Activated T-helper 17 cell treated with anti-CD3 and anti-CD28 coated beads, Interleukin-2, amount 50 U/mL, for 72 hours (primary cell): Measurements from ENCODE around the gene TP53BP2. TPM values are rescaled to one million over a fixed set of nuclear protein-coding genes. Genes with fewer than 3 reads are reported as not detected.
"Not testable (repeated sequence)": the region's sequence is repeated elsewhere in the genome, so short reads cannot be mapped to it uniquely, and the experiment has no call there.

Source experiments
- ATAC-seq: fragments of 150-1000 bp; cut with Tn5 transposase; replicated peaks from 2 replicates; pipeline ENCODE4 v1.10.0; 2021; ENCODE audit warnings: mild to moderate bottlenecking, moderate library complexity
- H3K27ac Mint-ChIP-seq: one replicate; pipeline ENCODE4 v1.8.0; 2022; ENCODE audit warnings: mixed read lengths
- H3K27me3 Mint-ChIP-seq: one replicate; pipeline ENCODE4 v1.8.0; 2022; ENCODE audit warnings: mixed read lengths
- H3K36me3 Mint-ChIP-seq: one replicate; pipeline ENCODE4 v1.8.0; 2022; ENCODE audit warnings: low read depth, mild to moderate bottlenecking, mixed read lengths
- H3K4me1 Mint-ChIP-seq: one replicate; pipeline ENCODE4 v1.8.0; 2022; ENCODE audit warnings: mixed read lengths
- H3K4me3 Mint-ChIP-seq: one replicate; pipeline ENCODE4 v1.8.0; 2022; ENCODE audit warnings: mild to moderate bottlenecking, mixed read lengths
- H3K9me3 Mint-ChIP-seq: one replicate; pipeline ENCODE4 v1.8.0; 2022; ENCODE audit warnings: mixed read lengths
- total RNA-seq, 2 donors: library from RNA; stranded (reverse); gene quantifications; one replicate each; pipeline ENCODE4 v1.2.3, GENCODE V29; 2022

Gene TP53BP2
- total RNA-seq, 2 donors from 2014 or later = 37.4 to 38.4 TPM

- Mint-ChIP-seq H3K27me3 (no peaks in the 10 kb centered on the region), H3K4me1 (peaks cover 13% of the 10 kb centered on the region), H3K36me3 (peaks cover 77% of the 10 kb centered on the region), H3K4me3 (peak overlapping the region; percentile 70), H3K9me3 (no peaks in the 10 kb centered on the region), H3K27ac (peak overlapping the region; percentile 63)
- ATAC-seq = peak; percentile 62
Observed at GRCh38 chr1:223748773-223749733, 96.7 kb downstream of the TP53BP2 start.

- Mint-ChIP-seq H3K4me1 (peaks cover 13% of the 10 kb centered on the region), H3K27ac (peak overlapping the region; percentile 4), H3K36me3 (peaks cover 78% of the 10 kb centered on the region), H3K27me3 (no peaks in the 10 kb centered on the region), H3K9me3 (no peaks in the 10 kb centered on the region), H3K4me3 (peak overlapping the region; percentile 70)
- ATAC-seq = peak; percentile 88
Observed at GRCh38 chr1:223748405-223748772, 97.4 kb downstream of the TP53BP2 start.

GRCh38 chr1:223747838-223748335, 97.9 kb downstream of the TP53BP2 start:
- ATAC-seq = peak; percentile 71
- peaks cover 73% of the 10 kb centered on the region for H3K36me3 Mint-ChIP-seq
- no peaks in the 10 kb centered on the region for H3K27me3 Mint-ChIP-seq
- no peaks in the 10 kb centered on the region for H3K9me3 Mint-ChIP-seq
- H3K4me1 Mint-ChIP-seq = peaks cover 13% of the 10 kb centered on the region
- peak overlapping the region; percentile 70 for H3K4me3 Mint-ChIP-seq
- peak overlapping the region; percentile 4 for H3K27ac Mint-ChIP-seq

- H3K4me3 Mint-ChIP-seq = no peak overlapping the region
- H3K4me1 Mint-ChIP-seq = peaks cover 13% of the 10 kb centered on the region
- peaks cover 54% of the 10 kb centered on the region for H3K36me3 Mint-ChIP-seq
- H3K27ac Mint-ChIP-seq = no peak overlapping the region
- no peaks in the 10 kb centered on the region for H3K9me3 Mint-ChIP-seq
- ATAC-seq = no peak
- H3K27me3 Mint-ChIP-seq = no peaks in the 10 kb centered on the region
Observed at GRCh38 chr1:223745731-223746130, 100.0 kb downstream of the TP53BP2 start.

- ATAC-seq = no peak
- Mint-ChIP-seq H3K9me3 (no peaks in the 10 kb centered on the region), H3K27ac (peak overlapping the region; percentile 36), H3K27me3 (no peaks in the 10 kb centered on the region), H3K36me3 (peaks cover 60% of the 10 kb centered on the region), H3K4me1 (peaks cover 12% of the 10 kb centered on the region), H3K4me3 (no peak overlapping the region)
Observed at GRCh38 chr1:223742856-223743517, 102.8 kb downstream of the TP53BP2 start.

DNA sequence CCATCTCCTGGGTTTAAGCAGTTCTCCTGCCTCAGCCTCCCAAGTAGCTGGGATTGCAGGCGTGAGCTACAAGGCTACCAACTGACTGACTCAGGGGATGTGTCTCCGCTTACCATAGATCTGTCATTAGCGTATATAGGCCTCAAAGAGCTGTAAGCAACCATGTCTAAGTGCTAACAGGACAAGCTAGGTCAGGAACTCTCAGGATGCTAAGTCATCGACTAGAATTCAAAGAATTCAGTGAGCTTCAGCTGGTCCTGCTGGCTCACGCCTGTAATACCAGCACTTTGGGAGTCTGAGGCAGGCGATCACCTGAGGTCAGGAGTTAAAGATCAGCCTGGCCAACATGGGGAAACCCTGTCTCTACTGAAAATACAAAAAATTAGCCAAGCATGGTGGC, 103.9 kb downstream of the TP53BP2 start:
- ATAC-seq = no peak
- H3K36me3 Mint-ChIP-seq = peaks cover 50% of the 10 kb centered on the region
- no peak overlapping the region for H3K27ac Mint-ChIP-seq
- H3K4me1 Mint-ChIP-seq = peaks cover under 1% of the 10 kb centered on the region
- no peak overlapping the region for H3K4me3 Mint-ChIP-seq
- no peaks in the 10 kb centered on the region for H3K27me3 Mint-ChIP-seq
- H3K9me3 Mint-ChIP-seq = no peaks in the 10 kb centered on the region

- H3K4me3 Mint-ChIP-seq, H3K27me3 Mint-ChIP-seq, ATAC-seq, H3K9me3 Mint-ChIP-seq, H3K4me1 Mint-ChIP-seq, H3K27ac Mint-ChIP-seq: not testable (repeated sequence)
- H3K36me3 Mint-ChIP-seq = peaks cover 35% of the 10 kb centered on the region
Observed at GRCh38 chr1:223740038-223740736, 105.6 kb downstream of the TP53BP2 start.

DNA sequence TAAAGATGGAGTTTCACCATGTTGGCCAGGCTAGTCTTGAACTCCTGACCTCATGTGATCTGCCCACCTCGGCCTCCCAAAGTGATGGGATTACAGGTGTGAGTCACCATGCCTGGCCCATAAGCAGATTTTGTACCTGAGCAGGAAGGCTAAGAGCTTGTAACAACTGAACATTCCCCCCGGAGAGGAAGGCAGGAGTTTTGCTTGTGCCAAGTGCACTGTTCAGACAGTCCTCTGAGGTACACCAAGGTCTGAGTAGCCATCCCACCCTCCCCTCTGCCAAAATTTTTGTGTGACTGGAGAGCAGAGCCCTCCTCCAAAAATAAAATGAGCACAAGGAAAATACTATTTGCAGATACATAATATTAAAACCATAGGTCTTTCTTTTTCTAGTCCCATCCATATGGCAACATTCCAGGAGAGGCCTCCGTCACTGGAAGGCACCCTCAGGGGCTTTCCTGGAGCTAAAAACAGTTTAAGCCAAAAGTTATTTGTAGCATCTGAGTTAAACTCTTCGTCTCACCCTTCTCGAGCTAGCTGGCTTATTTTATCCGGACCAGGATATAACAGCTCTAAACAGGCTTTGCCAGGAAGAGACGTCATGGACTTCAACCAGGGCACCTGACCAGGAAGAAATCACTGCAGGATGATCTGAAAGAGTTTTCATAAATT, 106.2 kb downstream of the TP53BP2 start:
- no peak overlapping the region for H3K27ac Mint-ChIP-seq
- no peak overlapping the region for H3K4me3 Mint-ChIP-seq
- ATAC-seq = no peak
- H3K36me3 Mint-ChIP-seq = peaks cover 35% of the 10 kb centered on the region
- no peaks in the 10 kb centered on the region for H3K4me1 Mint-ChIP-seq
- no peaks in the 10 kb centered on the region for H3K9me3 Mint-ChIP-seq
- H3K27me3 Mint-ChIP-seq = no peaks in the 10 kb centered on the region

DNA sequence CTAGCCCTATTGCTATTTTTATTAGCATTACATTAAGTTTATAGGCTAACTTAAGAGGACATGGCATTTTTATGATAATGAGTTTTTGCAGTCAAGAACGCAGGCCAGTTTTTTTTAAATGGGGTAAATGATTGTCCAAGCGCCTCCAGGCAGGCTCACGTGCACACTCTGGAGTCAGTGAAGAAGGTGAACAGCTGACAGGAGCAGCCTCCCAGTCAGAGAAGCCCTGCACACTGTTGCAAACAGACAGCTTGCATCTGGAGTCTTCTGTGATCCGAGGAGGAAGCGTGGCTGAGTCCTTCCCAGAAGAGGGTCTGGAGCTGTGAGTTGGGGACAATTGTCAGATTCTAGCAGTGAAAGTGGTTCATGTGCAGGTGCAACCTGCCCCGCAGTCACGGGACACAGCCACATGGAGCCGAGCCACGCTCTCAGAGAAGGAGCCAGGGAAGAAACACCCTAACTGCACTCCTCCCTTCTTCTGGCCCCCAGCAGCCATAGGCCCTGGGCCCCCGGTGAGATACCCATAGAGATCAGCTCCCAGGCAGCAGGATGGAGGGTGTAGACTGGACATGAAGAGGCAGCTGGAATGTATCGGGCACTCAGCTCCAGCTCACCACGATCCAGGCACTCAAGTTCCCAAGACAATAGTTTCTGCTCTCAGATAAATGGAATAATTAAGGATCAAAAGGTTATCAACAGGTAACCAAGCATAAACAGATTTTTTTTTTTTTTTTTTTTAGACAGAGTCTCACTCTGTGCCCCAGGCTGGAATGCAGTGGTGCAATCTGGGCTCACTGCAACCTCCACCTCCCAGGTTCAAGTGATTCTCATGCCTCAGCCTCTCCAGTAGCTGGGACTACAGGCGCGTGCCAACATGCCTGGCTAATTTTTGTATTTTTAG, 107.0 kb downstream of the TP53BP2 start:
- Mint-ChIP-seq H3K27ac (peak overlapping the region; percentile 65), H3K27me3 (no peaks in the 10 kb centered on the region), H3K9me3 (no peaks in the 10 kb centered on the region), H3K4me1 (no peaks in the 10 kb centered on the region), H3K4me3 (no peak overlapping the region), H3K36me3 (peaks cover 32% of the 10 kb centered on the region)
- no peak for ATAC-seq

DNA sequence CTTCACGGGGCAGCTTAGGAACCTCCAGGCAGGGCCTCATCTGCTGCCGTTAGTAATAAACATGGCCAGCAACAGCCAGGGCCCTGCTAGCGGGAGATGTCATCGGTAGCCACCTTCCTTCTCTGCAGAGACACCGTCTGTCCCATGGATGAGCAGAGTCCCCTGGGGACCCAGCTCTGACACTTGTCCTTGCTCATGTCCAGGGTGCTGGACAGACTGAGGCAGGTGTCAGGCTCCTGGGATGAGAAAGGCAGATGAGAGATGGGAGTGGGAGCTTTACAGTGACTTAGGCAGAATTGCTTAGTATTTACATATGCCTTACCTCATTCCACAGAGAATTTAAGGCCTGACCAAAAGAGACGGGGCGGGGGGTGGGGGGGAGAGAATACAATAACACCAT, 108.4 kb downstream of the TP53BP2 start:
- no peak for ATAC-seq
- Mint-ChIP-seq H3K4me3 (no peak overlapping the region), H3K9me3 (no peaks in the 10 kb centered on the region), H3K27ac (no peak overlapping the region), H3K27me3 (no peaks in the 10 kb centered on the region), H3K36me3 (peaks cover 29% of the 10 kb centered on the region), H3K4me1 (peaks cover 4% of the 10 kb centered on the region)

DNA sequence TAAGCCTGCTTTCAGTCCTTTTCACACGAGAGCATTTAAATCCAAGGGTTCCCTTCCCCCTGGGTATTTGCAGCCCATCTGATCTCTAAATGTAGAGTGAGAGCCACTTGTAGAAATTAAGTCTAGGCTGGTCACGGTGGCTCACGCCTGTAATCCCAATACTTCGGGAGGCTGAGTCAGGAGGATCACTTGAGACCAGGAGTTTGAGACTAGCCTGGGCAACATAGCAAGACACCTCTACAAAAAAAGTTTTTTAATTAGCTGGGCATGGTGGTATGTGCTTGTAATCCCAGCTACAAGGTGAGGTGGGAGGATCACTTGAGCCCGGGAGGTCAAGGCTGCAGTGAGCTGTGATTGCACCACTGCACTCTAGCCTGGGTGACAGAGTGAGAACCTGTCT, 109.1 kb downstream of the TP53BP2 start:
- H3K36me3 Mint-ChIP-seq = peaks cover 33% of the 10 kb centered on the region
- not testable (repeated sequence) for H3K4me1 Mint-ChIP-seq, H3K9me3 Mint-ChIP-seq, H3K4me3 Mint-ChIP-seq, H3K27me3 Mint-ChIP-seq, ATAC-seq
- peak overlapping the region; percentile 70 for H3K27ac Mint-ChIP-seq

GRCh38 chr1:223733898-223734852, 111.6 kb downstream of the TP53BP2 start:
- Mint-ChIP-seq H3K27me3 (no peaks in the 10 kb centered on the region), H3K27ac (peak overlapping the region; percentile 49), H3K36me3 (peaks cover 32% of the 10 kb centered on the region), H3K4me1 (peaks cover 26% of the 10 kb centered on the region), H3K4me3 (no peak overlapping the region), H3K9me3 (no peaks in the 10 kb centered on the region)
- ATAC-seq = no peak
